Measurements from ENCODE around the gene DSCAML1. TPM values are rescaled to one million over a fixed set of nuclear protein-coding genes. Genes with fewer than 3 reads are reported as not detected.
A peak's percentile ranks its signal among the peaks of the same experiment; 100 is the strongest.

DSCAML1 gene
- total and polyA plus RNA-seq, 2 of the 8 experiments (the other 6 are each of a cell fraction or from before 2014, with no cell fraction given): 0.19 to 0.24 TPM

- Histone ChIP-seq H3K14ac (ENCODE audit: insufficient read length) (no peak overlapping the region), H4K20me1 (replicated peaks in 1 of 2; ENCODE audit: control insufficient read depth in 1 of 2, insufficient read depth in 2 of 2, low read length in 2 of 2) (no peaks in the 10 kb centered on the region), H2AFZ (ENCODE audit: low read length) (no peak overlapping the region), H3K36me3 (ENCODE audit: control insufficient read depth in 2 of 4, insufficient read depth in 4 of 4, low read length in 3 of 4) (no peaks in the 10 kb centered on the region), H3K4ac (replicated peaks; ENCODE audit: insufficient read length, low read depth, low read length) (no peak overlapping the region), H2BK12ac (ENCODE audit: low read depth, low read length) (no peak overlapping the region), H3K23ac (ENCODE audit: insufficient read length) (no peak overlapping the region), H4K91ac (replicated peaks; ENCODE audit: insufficient read length, low read length) (no peak overlapping the region), H4K5ac (ENCODE audit: insufficient read length, low read depth, low read length) (no peak overlapping the region), H2BK15ac (ENCODE audit: low read length) (no peak overlapping the region), H3K4me2 (ENCODE audit: insufficient read depth in 1 of 2, low read depth in 2 of 2, low read length in 2 of 2) (no peak overlapping the region), H3K79me2 (ENCODE audit: control insufficient read depth in 1 of 2, insufficient read depth in 2 of 2, low read length in 2 of 2) (no peaks in the 10 kb centered on the region), H2BK5ac (ENCODE audit: low read depth, low read length) (peak overlapping the region; percentile 44; the same call in 1 of the 2 replicates), H3K9me3 (ENCODE audit: insufficient read depth in 2 of 2, low read depth in 1 of 2, low read length in 1 of 2) (peaks cover 0 to 5% of the 10 kb centered on the region in 2 experiments; a peak in 1 of 4 replicates), H3K9ac (replicated peaks in 1 of 4; ENCODE audit: extremely low read depth in 1 of 4, low read depth in 3 of 4, low read length in 3 of 4) (no peak overlapping the region), H3K27ac (ENCODE audit: low read depth, low read length) (no peak overlapping the region), H3K79me1 (ENCODE audit: low read depth, low read length) (no peaks in the 10 kb centered on the region), H3K56ac (replicated peaks; ENCODE audit: insufficient read length, low read depth, low read length) (no peak overlapping the region), H3K4me1 (replicated peaks in 1 of 4; ENCODE audit: control insufficient read depth in 3 of 4, insufficient read depth in 4 of 4, low read length in 3 of 4) (no peaks in the 10 kb centered on the region), H3K27me3 (replicated peaks in 1 of 4; ENCODE audit: control insufficient read depth in 3 of 4, extremely low read depth in 1 of 4, insufficient read depth in 3 of 4, low read length in 3 of 4) (no peaks in the 10 kb centered on the region), H2BK20ac (ENCODE audit: low read length) (no peak overlapping the region), H4K8ac (ENCODE audit: extremely low read depth, insufficient read depth, low read length) (no peak overlapping the region), H2BK120ac (replicated peaks; ENCODE audit: low read depth, low read length) (no peak overlapping the region), H3K4me3 (ENCODE audit: extremely low read depth in 1 of 4, insufficient read depth in 2 of 4, low read depth in 3 of 4, low read length in 4 of 4) (no peak overlapping the region), H3K18ac (ENCODE audit: extremely low read depth, low read length) (no peak overlapping the region), H2AK5ac (ENCODE audit: low read depth, low read length) (no peak overlapping the region), H3K23me2 (ENCODE audit: low read depth, low read length) (no peaks in the 10 kb centered on the region)
- DNase-seq (ENCODE audit: low read depth in 1 of 2, low spot score in 2 of 2) (no peak), FAIRE-seq (no peak)
- POLR2A ChIA-PET (ENCODE audit: partially characterized antibody): interaction anchor here (1.7 kb wide), 1 partner anchor 14 kb away, joined by 4 read pairs; no protein-coding TSS in a partner anchor
- CTCF ChIA-PET (ENCODE audit: partially characterized antibody): interaction anchor here (0.8 to 6.0 kb wide), 10 partner anchors 9 to 361 kb away, joined by 3 to 24 read pairs (median 4); no protein-coding TSS in a partner anchor
- WGBS, 2 experiments (ENCODE audit: extremely low coverage in 1 of 2, insufficient coverage in 1 of 2, insufficient read length in 1 of 2, insufficient replicate concordance in 2 of 2, low coverage in 1 of 2, low lambda C conversion rate in 2 of 2, missing lambda C conversion rate in 1 of 2): 86% methylated on average over 9 of the region's 9 CpGs; no CpG with 5 or more reads in 1 of the 2 experiments
- TF ChIP-seq SUZ12 (IDR thresholded peaks at IDR 0.05; ENCODE audit: low read length) (no peak), CBX8 (IDR thresholded peaks at IDR 0.05; ENCODE audit: borderline replicate concordance, low read depth, low read length) (no peak), CTCF (IDR thresholded peaks at IDR 0.05; ENCODE audit: control extremely low read depth in 1 of 3, insufficient read depth in 1 of 3, low read depth in 1 of 3, low read length in 3 of 3) (peak in 2 of 3 experiments; percentile 3 to 13; a peak in 2 of 4 replicates), BACH1 (IDR thresholded peaks at IDR 0.05; ENCODE audit: low read length) (no peak)
Measured at GRCh38 chr11:117457835-117458234, 339.2 kb downstream of the DSCAML1 start.

All from H1 (cell line).